GM21723 (cell line): ENCODE results near the gene CCL15.
"Not testable (repeated sequence)": the region's sequence is repeated elsewhere in the genome, so short reads cannot be mapped to it uniquely, and the experiment has no call there.

ENCODE experiments used
- ATAC-seq: cut with Tn5 transposase; IDR thresholded peaks from one replicate; pipeline ENCODE4 v1.9.1; 2021; ENCODE audit warnings: mild to moderate bottlenecking, moderate library complexity; ENCODE audit not compliant: unreplicated experiment

The CCL15 gene

DNA sequence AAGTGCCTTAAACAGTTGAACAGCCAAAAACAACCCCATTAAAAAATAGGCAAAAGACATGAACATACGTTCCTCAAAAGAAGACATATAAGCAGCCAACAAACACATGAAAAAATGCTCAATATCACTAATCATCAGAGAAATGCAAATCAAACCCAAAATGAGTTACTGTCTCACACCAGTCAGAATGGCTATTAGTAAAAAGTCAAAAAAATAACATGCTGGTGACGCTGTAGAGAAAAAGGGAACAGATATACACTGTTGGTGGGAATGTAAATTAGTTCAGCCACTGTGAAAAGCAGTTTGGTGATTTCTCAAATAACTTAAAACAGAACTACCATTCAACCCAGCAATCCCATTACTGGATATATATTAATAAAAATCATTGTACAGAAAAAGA is 6.0 kb downstream of the CCL15 start:
- not testable (repeated sequence) for ATAC-seq

DNA sequence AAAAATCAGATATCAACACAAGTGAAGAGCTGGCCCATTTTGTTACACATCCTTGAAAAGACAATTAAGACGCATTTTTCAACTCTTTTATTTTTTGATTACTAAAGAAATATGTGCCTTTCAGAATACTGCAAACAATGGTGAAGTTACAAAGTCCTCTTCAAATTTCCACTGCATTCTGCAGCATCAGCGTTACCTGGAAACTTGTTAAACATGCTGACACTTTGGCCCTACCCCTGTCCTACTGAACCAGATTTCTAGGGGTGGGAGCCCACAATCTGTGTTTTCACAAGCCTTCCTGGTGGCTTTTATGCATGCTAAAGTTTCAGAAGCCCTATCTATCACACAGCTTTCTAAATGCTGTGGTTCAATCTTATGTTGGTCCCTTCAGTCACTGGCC is 10.3 kb downstream of the CCL15 start:
- no peak for ATAC-seq

DNA sequence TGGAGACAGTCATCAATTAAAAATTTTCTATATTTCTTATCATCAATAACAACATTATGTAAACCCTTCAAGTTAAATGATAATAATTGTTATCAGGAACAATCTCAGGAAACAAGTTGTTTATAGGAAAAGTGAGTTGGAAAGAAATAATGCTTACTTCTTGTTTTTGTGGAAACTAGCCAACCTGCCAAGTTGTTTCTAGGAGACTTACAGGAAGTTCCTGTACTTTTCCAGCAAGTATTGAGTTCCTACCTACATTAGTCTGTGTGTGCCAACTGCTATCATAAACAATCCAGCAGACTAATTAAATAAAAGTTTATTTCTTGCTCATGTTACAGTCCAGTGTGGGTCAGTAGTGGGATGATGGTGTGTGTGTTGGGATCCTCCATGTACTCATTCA is 13.2 kb downstream of the CCL15 start:
- no peak for ATAC-seq

DNA sequence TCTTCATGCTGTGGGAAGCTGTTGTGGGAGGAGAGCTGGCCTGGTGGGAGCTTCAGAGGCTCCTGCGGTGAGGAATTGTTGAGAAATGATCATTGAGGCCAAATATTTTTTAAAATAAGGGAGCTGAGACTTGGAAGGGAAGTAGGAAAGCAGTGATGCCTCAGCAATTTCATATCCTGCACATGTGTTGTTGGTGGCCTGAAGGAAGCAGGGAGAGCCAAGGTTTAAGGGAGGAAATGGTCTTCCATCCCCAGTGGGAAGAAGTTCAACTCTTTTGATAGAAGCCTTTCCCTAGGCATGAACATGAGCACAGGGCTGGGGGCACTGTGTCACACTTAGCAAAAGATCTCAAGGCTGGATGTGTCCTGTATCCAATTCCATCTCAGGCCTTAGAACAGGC is 14.7 kb downstream of the CCL15 start, which contains the start of gene CCL14:
TSS of gene CCL14 (minus strand) at position 87 of the 400 bp plus-strand sequence. CDS start at position 7, 80 bp downstream.
- no peak for ATAC-seq

DNA sequence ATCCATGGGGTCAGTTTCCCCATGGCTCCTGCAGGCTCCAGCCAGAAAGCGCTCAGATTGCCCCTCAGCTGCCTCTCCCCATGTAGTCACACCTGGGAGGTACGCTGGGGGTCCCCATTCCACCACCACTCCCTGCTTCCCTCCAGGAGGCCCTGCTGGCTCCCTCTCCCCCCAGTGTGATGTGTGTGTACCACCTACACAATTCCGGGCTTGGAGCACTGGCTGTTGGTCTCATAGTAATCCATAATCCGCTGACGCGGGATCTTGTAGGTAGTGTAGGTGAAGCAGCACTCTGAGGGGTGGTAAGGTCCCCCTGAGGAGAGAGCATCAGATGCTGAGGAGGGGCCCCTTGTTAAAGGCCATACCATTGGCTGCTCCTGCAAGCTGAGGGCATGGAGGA is 17.2 kb downstream of the CCL15 start:
- ATAC-seq: no peak

DNA sequence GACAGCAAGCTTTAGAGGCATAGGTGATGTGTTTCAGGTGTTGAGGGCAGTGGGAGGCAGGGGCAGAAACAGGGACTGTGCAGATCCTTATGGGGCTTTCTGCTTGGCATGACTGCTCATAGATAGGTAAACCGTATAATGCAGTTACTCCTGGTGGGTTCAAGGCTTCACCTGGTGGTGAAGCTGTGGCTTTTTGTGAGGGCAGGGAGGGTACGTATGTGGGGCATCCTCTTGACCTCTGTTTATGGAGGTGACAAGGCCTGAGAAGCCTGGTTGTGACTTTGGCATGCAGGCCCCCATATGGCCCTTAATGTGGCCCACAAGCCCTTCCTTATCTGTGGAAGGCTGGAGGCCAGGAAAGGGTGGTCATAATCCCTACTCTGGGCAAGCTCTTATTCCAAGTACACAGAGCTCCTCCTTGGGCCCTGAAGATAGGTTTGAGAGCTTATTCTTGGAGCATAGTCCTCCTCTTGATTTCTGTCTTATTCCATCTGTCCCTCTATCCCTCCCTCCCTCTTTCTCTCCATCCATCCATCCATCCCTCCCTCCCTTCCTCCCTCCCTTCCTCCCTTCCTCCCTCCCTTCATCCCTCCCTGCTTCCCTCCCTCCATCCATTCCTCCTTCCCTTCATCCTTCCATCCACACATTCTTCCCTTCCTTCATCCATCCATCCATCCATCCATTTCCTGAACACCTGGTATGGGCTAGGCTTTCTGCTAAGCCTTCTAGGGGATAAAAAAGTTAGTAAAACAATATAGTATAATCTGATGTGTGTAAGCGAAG is 18.8 kb downstream of the CCL15 start:
- ATAC-seq: no peak

DNA sequence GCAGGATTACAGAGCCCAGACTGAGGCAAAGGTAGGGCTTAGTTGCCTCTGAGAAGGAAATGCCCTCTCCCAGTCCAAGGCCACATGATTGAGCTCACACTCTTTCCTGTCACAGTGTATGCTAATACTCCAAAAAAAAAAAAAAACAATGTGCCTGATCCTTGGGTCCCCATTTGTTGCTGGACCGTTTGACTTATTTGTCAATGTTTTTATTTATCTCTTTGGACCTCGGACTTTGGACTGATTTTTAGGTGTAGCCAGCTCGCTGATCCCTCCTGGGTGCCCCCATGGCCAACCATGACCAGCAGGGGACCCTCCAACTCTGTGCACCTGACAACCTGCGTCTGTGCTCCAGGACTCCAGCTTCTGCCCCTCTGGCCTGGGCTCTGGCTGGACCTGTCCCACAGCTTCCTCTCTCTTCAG is 19.4 kb downstream of the CCL15 start:
- ATAC-seq: no peak

DNA sequence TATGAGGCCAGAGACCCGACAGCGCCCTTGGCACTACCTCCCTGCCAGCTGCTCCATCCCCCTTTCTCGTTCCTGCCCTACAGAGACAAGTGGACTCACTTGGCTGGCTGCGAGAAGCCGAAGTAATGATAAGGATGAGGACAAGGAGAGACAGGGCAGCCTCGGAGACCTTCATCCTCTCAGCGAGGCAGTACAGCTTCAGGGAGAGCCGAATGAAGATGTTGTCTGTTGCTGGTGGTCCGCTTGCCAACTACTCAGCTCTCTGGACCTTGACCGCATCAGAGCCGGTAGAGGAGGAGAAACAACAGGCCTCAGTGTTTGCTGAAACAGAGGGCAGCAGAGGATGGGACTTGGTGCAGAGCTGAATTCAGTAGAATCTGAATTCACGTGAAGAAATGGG is 20.1 kb downstream of the CCL15 start, which contains the start of gene CCL16:
TSS of gene CCL16 (minus strand) at position 252 of the 400 bp plus-strand sequence. CDS start at position 175, 77 bp downstream.
- ATAC-seq: no peak

DNA sequence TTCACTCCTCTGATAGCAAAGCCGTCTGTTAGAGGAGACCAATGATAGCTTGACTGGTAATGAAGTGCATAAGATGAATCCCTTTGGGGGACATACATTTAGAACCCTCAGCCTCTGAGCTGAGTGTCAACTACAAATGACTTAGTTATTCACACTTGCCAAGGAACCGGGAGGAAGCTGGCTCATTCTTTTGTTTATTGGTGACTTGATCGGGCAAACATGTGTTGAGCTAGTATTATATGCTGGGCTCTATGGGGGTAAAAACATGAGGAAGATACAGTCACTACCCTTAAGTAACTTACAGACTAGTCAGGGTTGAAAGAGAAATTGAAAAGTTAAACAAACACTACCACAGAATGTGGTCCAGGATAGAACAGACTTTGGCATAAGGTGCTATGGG is 23.0 kb downstream of the CCL15 start:
- no peak for ATAC-seq

DNA sequence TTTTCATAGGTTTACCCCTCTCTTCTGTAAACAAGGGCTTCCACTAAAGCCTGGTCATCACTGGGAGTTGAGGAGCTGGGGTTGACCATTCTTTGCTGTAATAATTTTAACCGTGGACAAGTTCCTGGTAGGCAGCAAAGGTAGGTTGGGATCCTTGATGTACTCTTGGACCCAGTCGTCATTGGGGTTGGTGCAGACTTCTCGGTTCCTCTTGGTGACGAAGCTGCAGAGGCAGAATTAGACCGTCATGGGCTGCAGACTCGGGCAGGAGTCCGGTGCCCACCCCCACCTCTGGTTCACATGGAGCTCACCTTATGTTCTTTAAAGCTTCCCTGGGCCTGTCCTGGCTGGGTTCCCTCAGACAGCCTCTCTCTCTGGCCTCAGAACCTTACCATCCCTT is 23.8 kb downstream of the CCL15 start:
- no peak for ATAC-seq

DNA sequence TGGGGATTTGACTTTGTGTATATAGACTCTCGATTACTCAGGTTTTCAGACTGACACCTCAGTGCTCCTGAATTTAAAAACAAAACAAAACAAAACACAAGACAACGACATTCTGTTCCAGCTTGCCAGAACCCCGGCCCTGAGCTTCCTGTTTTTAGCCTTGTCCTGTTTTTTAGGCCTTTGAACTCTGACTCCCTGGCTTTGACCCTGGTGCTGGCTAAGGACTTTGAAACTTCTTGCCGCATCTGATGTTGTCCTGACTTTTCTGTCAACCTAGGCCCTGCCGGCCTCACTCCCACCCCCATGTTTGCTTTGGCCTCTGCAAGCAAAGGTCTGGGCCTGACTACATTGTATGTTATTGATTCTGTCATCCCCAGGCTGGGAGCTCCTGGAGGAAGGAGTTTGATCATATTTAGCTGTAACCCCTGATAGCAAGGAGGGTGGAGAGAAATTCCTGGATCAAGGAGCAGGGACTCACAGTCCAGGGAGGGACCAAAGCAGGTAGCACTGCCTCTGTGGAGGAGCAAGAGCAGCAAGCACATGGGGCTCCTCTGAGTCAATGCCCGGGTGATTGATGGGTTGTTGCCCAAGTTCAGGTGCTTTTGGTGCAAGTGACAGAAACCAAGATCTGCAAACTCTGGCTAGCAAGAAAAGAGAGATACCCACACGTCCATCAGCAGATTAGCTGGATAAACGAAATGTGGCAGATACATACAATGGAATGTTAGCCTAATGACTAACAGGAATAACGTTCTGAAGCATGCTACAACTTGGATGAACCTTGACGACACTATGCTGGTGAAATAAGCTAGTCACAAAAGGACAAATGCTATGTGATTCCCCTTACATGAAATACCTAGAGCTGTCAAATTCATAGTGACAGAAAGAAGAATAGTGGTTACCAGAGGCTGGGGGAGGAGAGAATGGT is 27.8 kb downstream of the CCL15 start:
- ATAC-seq: no peak

DNA sequence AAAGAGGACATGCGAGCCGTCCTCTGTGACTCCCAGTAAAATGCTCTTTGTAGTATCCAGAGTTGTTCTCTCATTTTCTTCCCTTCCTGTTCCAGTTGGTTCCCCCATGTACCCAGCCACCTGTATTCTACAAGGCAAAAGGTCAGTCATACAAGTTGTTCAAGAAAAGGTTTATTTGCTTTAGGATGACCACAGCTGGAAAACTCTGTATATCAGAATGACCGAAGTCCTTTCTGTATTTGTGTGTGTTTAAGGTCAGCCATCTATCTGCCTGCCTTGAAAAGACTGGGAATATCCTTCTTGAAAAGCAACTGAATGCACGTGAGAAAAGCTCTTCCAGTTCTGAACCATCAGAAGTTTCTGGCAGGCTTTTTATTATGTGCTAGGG is 28.4 kb downstream of the CCL15 start:
- no peak for ATAC-seq

DNA sequence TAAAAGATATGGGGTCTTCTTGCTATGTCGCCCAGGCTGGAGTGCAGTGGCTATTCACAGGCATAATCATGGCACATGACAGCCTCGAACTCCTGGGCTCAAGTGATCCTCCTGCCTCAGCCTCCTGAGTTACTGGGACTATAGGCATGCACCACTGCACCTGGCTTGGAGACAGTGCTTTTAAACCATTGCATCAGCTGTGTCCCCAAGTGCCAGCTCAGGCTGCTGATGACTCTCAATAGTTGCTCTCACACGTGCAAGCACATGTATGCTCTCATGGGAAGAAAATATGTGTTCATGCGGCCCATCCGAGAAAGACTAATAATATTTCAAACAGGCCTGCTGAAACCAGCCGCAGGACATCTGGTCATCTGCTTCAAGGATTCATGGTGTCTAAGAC is 28.8 kb downstream of the CCL15 start:
- no peak for ATAC-seq

DNA sequence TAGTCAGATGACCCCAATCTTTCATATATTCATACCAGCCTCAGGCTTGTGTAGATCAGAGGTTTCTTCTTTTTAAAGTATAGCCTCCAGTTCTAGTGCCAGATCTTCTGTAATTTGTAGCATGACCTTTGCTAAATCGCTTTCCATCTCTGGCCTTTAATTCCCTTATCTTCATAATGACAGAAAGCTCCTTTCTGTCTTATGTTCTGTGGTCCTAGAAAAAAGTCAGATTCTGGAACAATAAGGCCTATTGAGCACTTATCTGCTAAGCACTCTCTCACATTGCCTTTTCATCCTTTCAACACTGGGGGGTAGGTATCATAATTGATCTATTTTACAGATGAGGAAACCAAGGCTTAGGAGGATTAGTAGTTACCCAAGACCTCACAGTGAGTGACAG is 29.3 kb downstream of the CCL15 start:
- no peak for ATAC-seq

DNA sequence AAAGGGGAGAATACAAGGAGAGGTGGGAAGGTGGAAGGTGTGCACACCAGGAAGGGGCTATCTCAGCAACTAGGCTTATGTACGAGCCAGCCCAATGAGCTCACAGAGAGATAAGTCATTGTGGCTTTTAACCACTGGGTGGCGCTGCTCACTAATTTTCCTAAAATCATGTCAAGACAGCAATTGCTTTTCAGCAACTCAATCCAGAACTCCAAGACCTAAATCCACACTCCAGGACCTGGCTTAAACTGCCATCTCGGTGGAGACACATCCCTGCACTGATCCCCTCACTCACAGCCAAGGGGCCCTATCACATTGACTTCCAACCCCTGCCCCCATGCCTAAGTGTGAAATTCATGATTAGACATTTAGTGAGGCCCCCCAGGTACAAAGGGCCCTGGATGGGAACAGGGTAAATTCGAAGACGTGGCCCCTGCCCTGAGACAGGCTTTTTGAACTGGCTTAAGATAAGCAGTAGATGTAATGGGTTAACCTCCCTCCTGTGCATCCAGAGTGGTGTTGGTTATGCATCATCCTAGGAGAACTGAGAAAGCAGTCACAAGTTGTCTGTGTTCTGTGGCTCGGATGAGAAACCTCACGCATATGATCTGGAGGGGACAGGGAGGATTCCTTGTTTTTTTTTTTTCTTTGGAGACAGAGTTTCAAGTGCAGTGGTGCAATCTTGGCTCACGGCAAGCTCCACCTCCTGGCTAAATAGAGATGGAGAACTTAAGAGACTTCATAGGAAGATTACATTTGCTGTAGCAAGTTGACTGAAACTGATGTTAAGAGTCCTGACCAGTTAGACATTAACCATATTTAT is 31.6 kb downstream of the CCL15 start:
- ATAC-seq: no peak

DNA sequence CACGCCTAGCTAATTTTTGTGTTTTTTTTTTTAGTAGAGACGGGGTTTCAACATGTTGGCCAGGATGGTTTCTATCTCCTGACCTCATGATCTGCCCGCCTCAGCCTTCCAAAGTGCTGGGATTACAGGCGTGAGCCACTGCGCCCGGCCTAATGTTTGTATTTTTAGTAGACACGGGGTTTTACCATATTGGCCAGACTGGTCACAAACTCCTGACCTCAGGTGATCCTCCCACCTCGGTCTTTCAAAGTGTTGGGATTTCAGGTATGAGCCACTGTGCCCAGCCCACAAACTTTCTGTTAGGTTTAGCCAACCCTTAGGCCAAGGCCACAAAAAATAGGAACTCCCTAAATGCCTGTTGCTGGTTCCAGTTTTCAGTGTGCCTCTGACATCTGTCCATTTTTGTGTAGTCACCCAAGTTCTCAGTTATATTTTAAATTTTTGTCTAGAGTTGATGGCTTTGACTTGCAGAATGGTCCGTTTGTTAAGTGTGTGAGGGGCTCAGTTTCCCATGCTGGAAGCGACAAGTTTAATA is 32.8 kb downstream of the CCL15 start:
- ATAC-seq: no peak

DNA sequence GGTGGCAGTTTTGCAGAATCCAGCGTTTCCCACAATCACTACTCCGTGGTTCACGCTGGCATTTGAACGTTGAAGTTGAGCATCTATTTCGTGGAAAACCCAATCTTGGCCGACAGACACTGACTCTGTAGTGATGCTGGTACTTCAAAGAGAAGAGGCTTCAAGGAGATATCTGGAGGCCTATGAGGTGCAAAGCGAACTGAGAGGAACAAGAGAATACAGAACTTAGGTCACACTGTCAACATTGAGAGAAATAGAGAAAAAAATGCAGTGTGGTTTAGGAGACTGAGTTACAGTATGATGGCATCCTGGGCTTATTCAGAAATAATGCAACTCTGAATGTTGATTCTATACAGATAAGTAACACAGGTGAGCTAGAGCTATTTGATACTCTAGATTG is 36.1 kb downstream of the CCL15 start:
- no peak for ATAC-seq

DNA sequence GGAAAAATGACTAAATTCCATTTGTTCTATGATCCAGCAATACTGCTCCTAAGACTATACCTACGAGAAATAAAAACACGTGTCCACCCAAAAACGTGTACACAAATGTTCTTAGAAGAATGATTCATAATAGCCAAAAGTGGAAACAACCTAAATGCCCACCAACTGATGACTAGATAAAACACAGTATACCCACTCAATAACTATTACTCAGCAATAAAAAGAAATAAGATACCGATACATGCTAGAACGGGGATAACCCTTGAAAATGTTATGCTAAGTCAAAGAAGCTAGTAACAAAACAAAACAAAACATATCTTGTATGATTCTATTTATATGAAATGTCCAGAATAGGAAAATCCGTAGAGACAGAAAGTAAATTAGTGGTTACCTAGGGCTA is 37.7 kb downstream of the CCL15 start:
- ATAC-seq: no peak

DNA sequence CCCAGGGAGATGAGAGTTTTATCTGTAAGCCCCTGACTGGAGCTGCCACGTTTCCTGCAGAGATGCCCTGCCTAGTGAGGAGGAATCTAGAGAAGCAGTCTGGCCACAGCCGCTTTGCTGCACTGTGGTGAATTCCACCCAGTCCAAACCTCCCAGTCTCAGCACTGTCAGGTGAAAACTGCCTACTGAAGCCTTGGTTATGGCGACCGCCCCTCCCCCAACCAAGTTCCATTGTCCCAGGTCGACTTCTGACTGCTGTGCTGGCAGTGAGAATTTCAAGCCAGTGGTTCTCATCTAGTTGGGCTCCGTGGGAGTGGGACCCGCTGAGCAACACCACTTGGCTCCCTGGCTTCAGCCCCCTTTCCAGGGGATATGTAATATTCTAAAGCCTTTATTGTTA is 47.6 kb downstream of the CCL15 start:
- no peak for ATAC-seq

DNA sequence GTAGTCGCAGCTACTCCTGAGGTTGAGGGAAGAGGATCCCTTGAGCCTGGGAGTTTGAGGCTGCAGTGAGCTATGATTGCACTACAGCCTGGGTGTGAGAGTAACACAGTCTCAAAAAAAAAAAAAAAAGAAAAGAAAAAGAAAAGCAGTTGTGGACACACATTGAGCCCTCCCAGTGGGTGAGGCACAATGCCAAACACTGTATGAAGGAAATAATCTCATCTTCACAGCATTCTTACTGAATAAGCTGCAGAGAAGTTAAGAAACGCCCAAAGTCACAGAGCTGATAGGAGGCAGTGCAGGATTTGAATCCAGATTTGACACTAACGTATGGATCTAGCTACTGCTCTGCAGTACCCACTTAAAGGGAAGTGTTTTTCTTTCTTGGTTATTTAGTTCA is 52.0 kb downstream of the CCL15 start:
- ATAC-seq: no peak

DNA sequence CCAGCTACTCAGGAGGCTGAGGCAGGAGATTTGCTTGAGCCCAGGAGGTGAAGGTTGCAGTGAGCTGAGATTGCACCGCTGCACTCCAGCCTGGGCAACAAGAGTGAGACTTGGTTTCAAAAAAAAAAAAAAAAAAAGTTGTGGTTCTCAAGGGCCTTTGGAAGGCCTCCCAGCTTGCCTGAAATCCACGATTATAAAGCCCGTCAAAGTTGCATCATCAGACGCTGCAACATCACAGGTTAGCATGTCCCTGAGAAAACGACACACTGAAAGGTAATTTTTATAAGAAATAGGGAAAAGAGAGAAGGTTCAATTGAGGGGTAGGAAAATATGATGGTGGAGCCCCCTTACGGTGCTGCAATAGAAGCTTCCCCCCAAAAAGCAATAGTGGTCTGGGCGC is 53.3 kb downstream of the CCL15 start:
- ATAC-seq: no peak
